ENCODE measurements around the gene UBE2QL1.

Gene UBE2QL1

GRCh38 chr5:6448622-6449464 lies at the start of gene UBE2QL1:
Gene UBE2QL1 (plus strand): TSS chr5:6448859. CDS start chr5:6448894, 35 bp downstream.
- DNase-seq, result no peak

- no peak for DNase-seq
Measured at GRCh38 chr5:6399980-6400910, 48.4 kb upstream of the UBE2QL1 start.

GRCh38 chr5:6401410-6401809 lies 47.2 kb upstream of the UBE2QL1 start:
- DNase-seq, result no peak

- no peak for DNase-seq
Measured at GRCh38 chr5:6402939-6403338, 45.7 kb upstream of the UBE2QL1 start.

- no peak for DNase-seq
Measured at GRCh38 chr5:6403416-6403815, 45.2 kb upstream of the UBE2QL1 start.

- DNase-seq, result no peak
Measured at GRCh38 chr5:6404129-6404528, 44.5 kb upstream of the UBE2QL1 start.

GRCh38 chr5:6405591-6405990 lies 43.1 kb upstream of the UBE2QL1 start:
- no peak for DNase-seq

GRCh38 chr5:6407558-6408259 lies 41.0 kb upstream of the UBE2QL1 start:
- no peak for DNase-seq

- DNase-seq, result no peak
Measured at GRCh38 chr5:6408260-6408596, 40.4 kb upstream of the UBE2QL1 start.

GRCh38 chr5:6408627-6409446 lies 39.8 kb upstream of the UBE2QL1 start:
- DNase-seq, result no peak

GRCh38 chr5:6410421-6410820 lies 38.2 kb upstream of the UBE2QL1 start:
- DNase-seq, result no peak

- no peak for DNase-seq
Measured at GRCh38 chr5:6411141-6411540, 37.5 kb upstream of the UBE2QL1 start.

GRCh38 chr5:6412811-6413210 lies 35.8 kb upstream of the UBE2QL1 start:
- DNase-seq, result no peak

GRCh38 chr5:6417657-6418056 lies 31.0 kb upstream of the UBE2QL1 start:
- DNase-seq, result no peak

- no peak for DNase-seq
Measured at GRCh38 chr5:6418679-6419276, 29.9 kb upstream of the UBE2QL1 start.

GRCh38 chr5:6419340-6419852 lies 29.3 kb upstream of the UBE2QL1 start:
- no peak for DNase-seq

GRCh38 chr5:6423327-6424109 lies 25.1 kb upstream of the UBE2QL1 start:
- DNase-seq, result no peak

- DNase-seq, result no peak
Measured at GRCh38 chr5:6424110-6424659, 24.5 kb upstream of the UBE2QL1 start.

- DNase-seq, result no peak
Measured at GRCh38 chr5:6424700-6425099, 24.0 kb upstream of the UBE2QL1 start.

GRCh38 chr5:6427694-6428093 lies 21.0 kb upstream of the UBE2QL1 start:
- DNase-seq, result no peak

Measured in activated CD4-positive, CD25-positive, alpha-beta regulatory T cell (primary cell).